DOHH2 (cell line): ENCODE results near the gene FNDC11.

Source experiments
- H3F3A ChIP-seq: fragments of 200-600 bp; sonication (generic), shearing (Covaris generic); 2 replicates; pipeline ENCODE4 v1.6.0; 2016; ENCODE audit warnings: antibody characterized with exemption, mild to moderate bottlenecking; ENCODE audit not compliant: control insufficient read depth, insufficient read depth
- H3K27ac ChIP-seq: fragments of 200-600 bp; sonication (generic); 2 replicates; pipeline ENCODE4 v1.5.1; 2014; ENCODE audit warnings: low read depth, mild to moderate bottlenecking, low read length, moderate library complexity
- H3K27me3 ChIP-seq: fragments of 200-600 bp; sonication (generic); 2 replicates; pipeline ENCODE4 v1.6.1; 2014; ENCODE audit warnings: mild to moderate bottlenecking, low read length, mixed read lengths; ENCODE audit not compliant: control insufficient read depth
- H3K36me3 ChIP-seq: fragments of 200-600 bp; sonication (generic); 2 replicates; pipeline ENCODE4 v1.6.1; 2014; ENCODE audit warnings: mild to moderate bottlenecking, low read length, moderate library complexity, mixed read lengths; ENCODE audit not compliant: control insufficient read depth
- H3K4me1 ChIP-seq: fragments of 200-600 bp; sonication (generic); 2 replicates; pipeline ENCODE4 v1.6.1; 2014; ENCODE audit warnings: mild to moderate bottlenecking, low read length, mixed read lengths; ENCODE audit not compliant: control insufficient read depth
- H3K4me2 ChIP-seq: fragments of 200-600 bp; sonication (generic); 2 replicates; pipeline ENCODE4 v1.6.0; 2014; ENCODE audit warnings: mild to moderate bottlenecking, low read length, moderate library complexity
- H3K4me3 ChIP-seq: fragments of 200-600 bp; sonication (generic); 2 replicates; pipeline ENCODE4 v1.5.1; 2014; ENCODE audit warnings: mild to moderate bottlenecking, low read length, mixed read lengths
- H3K79me2 ChIP-seq: fragments of 200-600 bp; sonication (generic); 2 replicates; pipeline ENCODE4 v1.6.1; 2014; ENCODE audit warnings: mild to moderate bottlenecking, low read length, mixed read lengths; ENCODE audit not compliant: control insufficient read depth
- H3K9me2 ChIP-seq: fragments of 200-600 bp; sonication (generic); replicated peaks from 2 replicates; pipeline ENCODE4 v1.6.1; 2014; ENCODE audit warnings: mild to moderate bottlenecking, low read length, mixed read lengths; ENCODE audit not compliant: control insufficient read depth
- H3K9me3 ChIP-seq: fragments of 200-600 bp; sonication (generic); 2 replicates; pipeline ENCODE4 v1.6.1; 2014; ENCODE audit warnings: antibody characterized with exemption, low read length, mixed read lengths; ENCODE audit not compliant: control insufficient read depth, insufficient read depth
- H4K20me1 ChIP-seq: fragments of 200-600 bp; sonication (generic); 2 replicates; pipeline ENCODE4 v1.6.0; 2014; ENCODE audit warnings: low read depth, mild to moderate bottlenecking, antibody characterized with exemption, low read length, moderate library complexity; ENCODE audit not compliant: control insufficient read depth, insufficient read depth
- EZH2phosphoT487 ChIP-seq: fragments of 200-600 bp; sonication (generic); IDR thresholded peaks from 2 replicates; pipeline ENCODE4 v1.6.1; 2017; ENCODE audit warnings: borderline replicate concordance, mild to moderate bottlenecking, antibody characterized with exemption, low read length, moderate library complexity, mixed read lengths
- TF ChIP-seq, protein P1 (sequence below): fragments of 200-600 bp; sonication (generic); IDR thresholded peaks from one replicate; pipeline ENCODE4 v1.5.1; 2014; ENCODE audit warnings: antibody characterized with exemption, mild to moderate bottlenecking, low read depth, low read length; ENCODE audit not compliant: poor library complexity, severe bottlenecking

The FNDC11 gene

DNA sequence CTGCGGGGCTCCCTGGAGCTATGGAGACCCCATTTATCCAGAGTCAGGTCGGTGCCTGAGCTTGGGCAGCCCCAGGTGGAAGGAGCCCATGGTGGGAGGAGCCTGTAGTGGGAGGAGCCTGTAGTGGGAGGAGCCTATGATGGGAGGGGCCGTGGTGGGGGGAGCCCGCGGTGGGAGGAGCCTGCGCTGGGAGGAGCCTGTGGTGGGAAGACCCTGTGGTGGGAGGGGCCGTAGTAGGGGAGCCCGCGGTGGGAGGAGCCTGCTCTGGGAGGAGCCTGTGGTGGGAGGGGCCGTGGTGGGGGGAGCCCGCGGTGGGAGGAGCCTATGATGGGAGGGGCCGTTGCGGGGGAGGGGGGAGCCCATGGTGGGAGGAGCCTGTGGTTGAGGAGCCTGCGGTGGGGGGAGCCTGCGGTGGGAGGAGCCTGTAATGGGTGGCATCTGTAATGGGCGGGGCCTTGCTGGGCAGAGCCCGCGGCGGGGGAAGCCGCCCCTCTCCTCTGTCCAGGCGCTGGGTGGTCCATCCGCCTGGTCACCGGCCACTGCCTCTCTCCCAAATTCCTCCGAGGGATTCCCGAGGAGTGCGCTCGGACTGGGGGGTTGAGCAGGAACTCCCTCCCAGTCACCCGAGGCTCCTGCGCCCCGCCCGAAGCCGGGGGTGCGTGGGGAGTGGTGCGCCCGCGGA lies 567 bp upstream of the FNDC11 start:
- Histone ChIP-seq H3K4me3 (peak overlapping the region; percentile 69), H3K27me3 (peaks cover 40% of the 10 kb centered on the region), H3K36me3 (no peaks in the 10 kb centered on the region), H3K27ac (peak overlapping the region; percentile 53), H3K9me2 (no peaks in the 10 kb centered on the region), H3F3A (peaks cover 7% of the 10 kb centered on the region), H3K4me1 (peaks cover 36% of the 10 kb centered on the region), H3K9me3 (no peaks in the 10 kb centered on the region), H3K4me2 (peak overlapping the region; percentile 81), H3K79me2 (no peaks in the 10 kb centered on the region), H4K20me1 (no peaks in the 10 kb centered on the region)
- TF ChIP-seq, protein P1, sequence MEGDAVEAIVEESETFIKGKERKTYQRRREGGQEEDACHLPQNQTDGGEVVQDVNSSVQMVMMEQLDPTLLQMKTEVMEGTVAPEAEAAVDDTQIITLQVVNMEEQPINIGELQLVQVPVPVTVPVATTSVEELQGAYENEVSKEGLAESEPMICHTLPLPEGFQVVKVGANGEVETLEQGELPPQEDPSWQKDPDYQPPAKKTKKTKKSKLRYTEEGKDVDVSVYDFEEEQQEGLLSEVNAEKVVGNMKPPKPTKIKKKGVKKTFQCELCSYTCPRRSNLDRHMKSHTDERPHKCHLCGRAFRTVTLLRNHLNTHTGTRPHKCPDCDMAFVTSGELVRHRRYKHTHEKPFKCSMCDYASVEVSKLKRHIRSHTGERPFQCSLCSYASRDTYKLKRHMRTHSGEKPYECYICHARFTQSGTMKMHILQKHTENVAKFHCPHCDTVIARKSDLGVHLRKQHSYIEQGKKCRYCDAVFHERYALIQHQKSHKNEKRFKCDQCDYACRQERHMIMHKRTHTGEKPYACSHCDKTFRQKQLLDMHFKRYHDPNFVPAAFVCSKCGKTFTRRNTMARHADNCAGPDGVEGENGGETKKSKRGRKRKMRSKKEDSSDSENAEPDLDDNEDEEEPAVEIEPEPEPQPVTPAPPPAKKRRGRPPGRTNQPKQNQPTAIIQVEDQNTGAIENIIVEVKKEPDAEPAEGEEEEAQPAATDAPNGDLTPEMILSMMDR, result no peak
- no peak for TF ChIP-seq EZH2phosphoT487

GRCh38 chr20:63554361-63555278 lies 661 bp downstream of the FNDC11 start:
- H3K9me2 ChIP-seq, result no peaks in the 10 kb centered on the region
- H3K27ac ChIP-seq, result no peak overlapping the region

GRCh38 chr20:63555661-63556381 lies 1.9 kb downstream of the FNDC11 start:
- no peak overlapping the region for H3K27ac ChIP-seq
- H3K36me3 ChIP-seq, result no peaks in the 10 kb centered on the region
- peaks cover 36% of the 10 kb centered on the region for H3K4me1 ChIP-seq
- peaks cover 7% of the 10 kb centered on the region for H3F3A ChIP-seq
- no peaks in the 10 kb centered on the region for H3K79me2 ChIP-seq
- H3K4me3 ChIP-seq, result no peak overlapping the region
- no peak overlapping the region for H3K4me2 ChIP-seq
- H3K9me2 ChIP-seq, result no peaks in the 10 kb centered on the region
- H3K27me3 ChIP-seq, result peaks cover 24% of the 10 kb centered on the region
- TF ChIP-seq, protein P1, result no peak
- TF ChIP-seq EZH2phosphoT487, result no peak
- H4K20me1 ChIP-seq, result no peaks in the 10 kb centered on the region
- no peaks in the 10 kb centered on the region for H3K9me3 ChIP-seq

More at GRCh38 chr20:63554361-63555278, 661 bp downstream of the FNDC11 start:
- peaks cover 7% of the 10 kb centered on the region for H3F3A ChIP-seq
- peaks cover 36% of the 10 kb centered on the region for H3K4me1 ChIP-seq
- H3K79me2 ChIP-seq, result no peaks in the 10 kb centered on the region
- TF ChIP-seq, protein P1, result no peak
- no peak for TF ChIP-seq EZH2phosphoT487
- H3K27me3 ChIP-seq, result peaks cover 32% of the 10 kb centered on the region
- H4K20me1 ChIP-seq, result no peaks in the 10 kb centered on the region
- peak overlapping the region; percentile 81 for H3K4me2 ChIP-seq
- no peaks in the 10 kb centered on the region for H3K9me3 ChIP-seq
- H3K4me3 ChIP-seq, result peak overlapping the region; percentile 69
- no peaks in the 10 kb centered on the region for H3K36me3 ChIP-seq
